ENCODE measurements around the gene ABHD14A. TPM values are rescaled to one million over a fixed set of nuclear protein-coding genes. Genes with fewer than 3 reads are reported as not detected.

The ABHD14A gene
- total RNA-seq, 4 donors from 2014 or later, result 2.0 to 11.3 (median 7.7) TPM

GRCh38 chr3:51968883-51969678 is 5.8 kb upstream of the ABHD14A start:
- WGBS, 2 donors (ENCODE audit: low coverage in 1 of 2), result 74% methylated on average over 6 of the region's 6 CpGs; no CpG with 5 or more reads in 1 of the 2 donors
- Histone ChIP-seq H3K9me3 (no peaks in the 10 kb centered on the region), H3K4me1 (peaks cover 9 to 43% (median 33%) of the 10 kb centered on the region in 4 donors), H3K27me3 (no peaks in the 10 kb centered on the region), H3K27ac (peak overlapping the region in 3 of 4 donors; percentile 90 to 97 (median 95)), H3K36me3 (no peaks in the 10 kb centered on the region), H3K4me3 (no peak overlapping the region)
- intact Hi-C loops (cut with DNase I; ENCODE audit: low total_unique reads), result no loop called here
- in situ Hi-C loops (cut with MboI; ENCODE audit: low pct_ligation_motif_present in 1 of 4, low pct_unique_long_range_greater_than_20kb in 1 of 4, low sequenced_read_pairs in 3 of 4), result no loop called here
- TF ChIP-seq CTCF (IDR thresholded peaks at IDR 0.05) (no peak), EP300 (IDR thresholded peaks at IDR 0.05; ENCODE audit: low read depth) (no peak), POLR2A (IDR thresholded peaks at IDR 0.05) (no peak), POLR2AphosphoS5 (IDR thresholded peaks at IDR 0.05) (no peak)
- DNase-seq, result no peak

GRCh38 chr3:51969841-51970240 is 5.0 kb upstream of the ABHD14A start:
- intact Hi-C loops (cut with DNase I; ENCODE audit: low total_unique reads) (no loop called here), in situ Hi-C loops (cut with MboI; ENCODE audit: low pct_ligation_motif_present in 1 of 4, low pct_unique_long_range_greater_than_20kb in 1 of 4, low sequenced_read_pairs in 3 of 4) (no loop called here)
- H3K4me1 ChIP-seq, result peaks cover 14 to 50% (median 38%) of the 10 kb centered on the region in 4 donors
- no peaks in the 10 kb centered on the region for H3K9me3 ChIP-seq
- no peaks in the 10 kb centered on the region for H3K36me3 ChIP-seq
- WGBS, 2 donors (ENCODE audit: low coverage in 1 of 2), result 87% methylated on average over 4 of the region's 4 CpGs; no CpG with 5 or more reads in 1 of the 2 donors
- H3K4me3 ChIP-seq, result no peak overlapping the region
- H3K27ac ChIP-seq, result no peak overlapping the region
- TF ChIP-seq EP300 (IDR thresholded peaks at IDR 0.05; ENCODE audit: low read depth), result no peak
- no peak for TF ChIP-seq POLR2AphosphoS5 (IDR thresholded peaks at IDR 0.05)
- TF ChIP-seq POLR2A (IDR thresholded peaks at IDR 0.05), result no peak
- no peak for TF ChIP-seq CTCF (IDR thresholded peaks at IDR 0.05)
- no peak for DNase-seq
- no peaks in the 10 kb centered on the region for H3K27me3 ChIP-seq

GRCh38 chr3:51970606-51971300 is 4.1 kb upstream of the ABHD14A start:
- intact Hi-C loops (cut with DNase I; ENCODE audit: low total_unique reads), result no loop called here
- no peaks in the 10 kb centered on the region for H3K9me3 ChIP-seq
- DNase-seq, result peak; percentile 50
- H3K27me3 ChIP-seq, result no peaks in the 10 kb centered on the region
- no peak overlapping the region for H3K4me3 ChIP-seq
- H3K36me3 ChIP-seq, result no peaks in the 10 kb centered on the region
- WGBS, 2 donors (ENCODE audit: low coverage in 1 of 2), result 63% methylated on average over 6 of the region's 6 CpGs; no CpG with 5 or more reads in 1 of the 2 donors
- in situ Hi-C loops (cut with MboI; ENCODE audit: low pct_ligation_motif_present in 1 of 4, low pct_unique_long_range_greater_than_20kb in 1 of 4, low sequenced_read_pairs in 3 of 4), result no loop called here
- peaks cover 14 to 52% (median 43%) of the 10 kb centered on the region in 4 donors for H3K4me1 ChIP-seq
- H3K27ac ChIP-seq, result no peak overlapping the region
- TF ChIP-seq POLR2A (IDR thresholded peaks at IDR 0.05) (no peak), CTCF (IDR thresholded peaks at IDR 0.05) (no peak), POLR2AphosphoS5 (IDR thresholded peaks at IDR 0.05) (no peak)

GRCh38 chr3:51971350-51971749 is 3.5 kb upstream of the ABHD14A start:
- no peaks in the 10 kb centered on the region for H3K9me3 ChIP-seq
- H3K36me3 ChIP-seq, result no peaks in the 10 kb centered on the region
- no peak overlapping the region for H3K4me3 ChIP-seq
- peaks cover 14 to 49% (median 41%) of the 10 kb centered on the region in 4 donors for H3K4me1 ChIP-seq
- in situ Hi-C loops (cut with MboI; ENCODE audit: low pct_ligation_motif_present in 1 of 4, low pct_unique_long_range_greater_than_20kb in 1 of 4, low sequenced_read_pairs in 3 of 4), result no loop called here
- 78 to 100% methylated on average over 1 to 2 of the region's 11 CpGs for WGBS, 2 donors (ENCODE audit: low coverage in 1 of 2)
- intact Hi-C loops (cut with DNase I; ENCODE audit: low total_unique reads), result no loop called here
- TF ChIP-seq EP300 (IDR thresholded peaks at IDR 0.05; ENCODE audit: low read depth) (no peak), POLR2A (IDR thresholded peaks at IDR 0.05) (no peak), CTCF (IDR thresholded peaks at IDR 0.05) (no peak), POLR2AphosphoS5 (IDR thresholded peaks at IDR 0.05) (no peak)
- H3K27ac ChIP-seq, result no peak overlapping the region
- no peak for DNase-seq
- no peaks in the 10 kb centered on the region for H3K27me3 ChIP-seq
